C4-2B (cell line): ENCODE results near the gene ATXN7L1.

Source experiments
- CTCF ChIP-seq: fragments of 450-650 bp; conservative IDR thresholded peaks from 2 replicates; pipeline ENCODE4 v1.5.1; 2017; ENCODE audit warnings: mild to moderate bottlenecking
- ZFX ChIP-seq: fragments of 450-650 bp; IDR thresholded peaks from 2 replicates; pipeline ENCODE4 v1.6.1; 2017

GRCh38 chr7:105728028-105728427 is 148.4 kb downstream of the ATXN7L1 start:
- TF ChIP-seq CTCF (no peak), ZFX (no peak)
